ENCODE data around the gene PRDM15. TPM values are rescaled to one million over a fixed set of nuclear protein-coding genes. Genes with fewer than 3 reads are reported as not detected.

PRDM15 gene
- total and polyA plus RNA-seq, 10 donors, result 4.4 to 18.0 (median 10.8) TPM

- Histone ChIP-seq H3K4me3 (no peak overlapping the region), H3K4me1 (no peaks in the 10 kb centered on the region), H3K27me3 (replicated peaks in 1 of 7) (no peaks in the 10 kb centered on the region), H3K36me3 (peaks cover 0 to 78% (median 52%) of the 10 kb centered on the region in 6 donors), H3K9me3 (no peaks in the 10 kb centered on the region), H3K27ac (no peak overlapping the region)
- TF ChIP-seq POLR2A (IDR thresholded peaks at IDR 0.05) (no peak), POLR2AphosphoS5 (IDR thresholded peaks at IDR 0.05) (no peak)
- TF ChIP-seq, protein P1, sequence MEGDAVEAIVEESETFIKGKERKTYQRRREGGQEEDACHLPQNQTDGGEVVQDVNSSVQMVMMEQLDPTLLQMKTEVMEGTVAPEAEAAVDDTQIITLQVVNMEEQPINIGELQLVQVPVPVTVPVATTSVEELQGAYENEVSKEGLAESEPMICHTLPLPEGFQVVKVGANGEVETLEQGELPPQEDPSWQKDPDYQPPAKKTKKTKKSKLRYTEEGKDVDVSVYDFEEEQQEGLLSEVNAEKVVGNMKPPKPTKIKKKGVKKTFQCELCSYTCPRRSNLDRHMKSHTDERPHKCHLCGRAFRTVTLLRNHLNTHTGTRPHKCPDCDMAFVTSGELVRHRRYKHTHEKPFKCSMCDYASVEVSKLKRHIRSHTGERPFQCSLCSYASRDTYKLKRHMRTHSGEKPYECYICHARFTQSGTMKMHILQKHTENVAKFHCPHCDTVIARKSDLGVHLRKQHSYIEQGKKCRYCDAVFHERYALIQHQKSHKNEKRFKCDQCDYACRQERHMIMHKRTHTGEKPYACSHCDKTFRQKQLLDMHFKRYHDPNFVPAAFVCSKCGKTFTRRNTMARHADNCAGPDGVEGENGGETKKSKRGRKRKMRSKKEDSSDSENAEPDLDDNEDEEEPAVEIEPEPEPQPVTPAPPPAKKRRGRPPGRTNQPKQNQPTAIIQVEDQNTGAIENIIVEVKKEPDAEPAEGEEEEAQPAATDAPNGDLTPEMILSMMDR (IDR thresholded peaks at IDR 0.05 in 8 of 11, conservative IDR thresholded peaks at IDR 0.05 in 3 of 11), result no peak
- intact Hi-C loops (cut with DNase I; ENCODE audit: low total_unique reads), result no loop called here
- 92 to 97% (median 96%) methylated on average over 12 to 13 of the region's 13 CpGs for WGBS, 5 donors
- DNase-seq, result no peak
Measured at GRCh38 chr21:41810597-41810932, 68.6 kb downstream of the PRDM15 start.

DNA sequence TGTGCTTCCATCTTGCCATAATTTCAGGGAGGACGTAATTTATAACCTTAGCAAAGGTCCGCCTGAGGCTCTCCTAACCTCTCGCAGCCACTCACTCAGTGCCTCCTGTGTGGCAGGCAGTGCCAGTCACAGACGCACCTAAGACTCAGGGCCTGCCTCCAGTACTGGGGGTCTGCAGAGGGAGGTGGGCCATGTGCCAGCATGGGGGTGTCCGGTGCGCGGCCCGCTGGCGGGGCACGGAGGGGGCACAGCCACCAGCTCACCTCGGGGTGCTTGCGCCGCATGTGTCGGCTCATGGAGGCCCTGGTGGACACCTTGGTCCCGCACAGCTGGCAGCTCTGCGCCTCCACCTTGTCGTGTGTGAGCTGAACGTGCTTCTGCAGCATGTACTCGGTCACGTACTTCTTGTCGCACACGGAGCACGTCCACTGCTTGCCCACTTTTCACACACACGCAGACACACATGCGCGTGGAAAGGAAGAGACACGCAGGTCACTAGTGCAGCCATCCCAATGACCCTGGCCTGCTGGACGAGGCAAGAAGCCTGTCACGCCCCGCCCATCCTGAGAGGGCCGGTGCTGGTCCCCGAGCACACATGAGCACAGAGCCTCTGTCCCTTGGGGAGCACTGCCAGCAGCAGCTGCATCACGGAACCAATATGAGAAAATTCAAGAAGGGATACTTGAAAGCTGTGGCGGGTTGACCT is 69.1 kb downstream of the PRDM15 start:
- Histone ChIP-seq H3K4me3 (no peak overlapping the region), H3K27me3 (replicated peaks in 1 of 7) (no peaks in the 10 kb centered on the region), H3K27ac (no peak overlapping the region), H3K4me1 (no peaks in the 10 kb centered on the region), H3K36me3 (peaks cover 0 to 73% (median 47%) of the 10 kb centered on the region in 6 donors), H3K9me3 (no peaks in the 10 kb centered on the region)
- intact Hi-C loops (cut with DNase I; ENCODE audit: low total_unique reads), result no loop called here
- TF ChIP-seq, protein P1 (IDR thresholded peaks at IDR 0.05 in 8 of 11, conservative IDR thresholded peaks at IDR 0.05 in 3 of 11), result no peak
- TF ChIP-seq POLR2AphosphoS5 (IDR thresholded peaks at IDR 0.05) (no peak), POLR2A (IDR thresholded peaks at IDR 0.05) (no peak)
- 94 to 96% (median 94%) methylated on average over 27 to 34 of the region's 34 CpGs for WGBS, 5 donors
- DNase-seq, result no peak

DNA sequence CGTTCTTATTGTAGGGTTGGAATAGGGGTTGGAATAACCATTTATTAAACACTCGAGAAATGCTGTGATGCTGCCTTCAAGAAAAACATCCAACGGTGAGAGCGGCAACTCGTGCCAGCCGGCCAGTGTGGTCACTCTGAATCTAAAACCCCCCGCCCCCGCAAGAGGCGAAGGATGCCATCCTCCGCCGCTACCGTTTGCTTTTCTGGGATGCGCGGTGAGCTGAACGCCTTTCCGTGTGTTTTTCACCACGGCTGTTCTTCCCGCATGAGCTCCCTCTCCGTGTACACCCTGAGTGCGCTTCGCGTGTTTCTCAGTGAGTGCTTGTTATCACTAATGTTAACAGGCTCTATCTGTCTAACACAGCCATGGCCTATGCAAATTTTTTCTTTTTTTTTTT is 70.3 kb downstream of the PRDM15 start:
- Histone ChIP-seq H3K9me3 (no peaks in the 10 kb centered on the region), H3K27me3 (replicated peaks in 1 of 7) (no peaks in the 10 kb centered on the region), H3K36me3 (peaks cover 0 to 76% (median 50%) of the 10 kb centered on the region in 6 donors), H3K4me3 (no peak overlapping the region), H3K27ac (no peak overlapping the region), H3K4me1 (no peaks in the 10 kb centered on the region)
- intact Hi-C loops (cut with DNase I; ENCODE audit: low total_unique reads), result no loop called here
- TF ChIP-seq POLR2A (IDR thresholded peaks at IDR 0.05), result no peak
- TF ChIP-seq POLR2AphosphoS5 (IDR thresholded peaks at IDR 0.05), result no peak
- TF ChIP-seq, protein P1 (IDR thresholded peaks at IDR 0.05 in 8 of 11, conservative IDR thresholded peaks at IDR 0.05 in 3 of 11), result no peak
- DNase-seq, result no peak
- WGBS, 5 donors, result 94 to 98% (median 97%) methylated on average over 22 of the region's 22 CpGs

GRCh38 chr21:41808094-41808493 is 71.0 kb downstream of the PRDM15 start:
- WGBS, 5 donors, result 90 to 97% (median 96%) methylated on average over 17 to 18 of the region's 18 CpGs
- Histone ChIP-seq H3K27ac (no peak overlapping the region), H3K4me3 (no peak overlapping the region), H3K27me3 (replicated peaks in 1 of 7) (no peaks in the 10 kb centered on the region), H3K9me3 (no peaks in the 10 kb centered on the region), H3K4me1 (peaks cover 0 to 4% (median 0%) of the 10 kb centered on the region in 6 donors), H3K36me3 (peaks cover 0 to 77% (median 49%) of the 10 kb centered on the region in 6 donors)
- TF ChIP-seq, protein P1 (IDR thresholded peaks at IDR 0.05 in 8 of 11, conservative IDR thresholded peaks at IDR 0.05 in 3 of 11), result no peak
- TF ChIP-seq POLR2A (IDR thresholded peaks at IDR 0.05) (no peak), POLR2AphosphoS5 (IDR thresholded peaks at IDR 0.05) (no peak)
- intact Hi-C loops (cut with DNase I; ENCODE audit: low total_unique reads), result no loop called here
- DNase-seq, result no peak
